GM12878 (cell line): Measurements from ENCODE around the gene LYPD4. TPM values are rescaled to one million over a fixed set of nuclear protein-coding genes. Genes with fewer than 3 reads are reported as not detected.
A peak's percentile ranks its signal among the peaks of the same experiment; 100 is the strongest.

ENCODE experiments used
- ATF7 ChIP-seq: fragments of 450-650 bp; IDR thresholded peaks from 2 replicates; pipeline ENCODE4 v1.6.1; 2016; ENCODE audit warnings: low read depth, mild to moderate bottlenecking
- CBX3 ChIP-seq: fragments of 200-600 bp; sonication (generic); IDR thresholded peaks from 2 replicates; pipeline ENCODE4 v1.6.1; 2016; ENCODE audit warnings: low read depth, borderline replicate concordance
- CHD2 ChIP-seq: IDR thresholded peaks from 2 replicates; pipeline ENCODE4 v1.6.1; 2011; ENCODE audit warnings: low read depth, low read length, improper control_type of control experiment, borderline replicate concordance
- EGR1 ChIP-seq, 2 experiments: IDR thresholded peaks; 1 replicate in 1 of 2; 2 replicates in 1 of 2; pipeline ENCODE4 v1.6.1; 2011 to 2012; ENCODE audit warnings: low read depth in 2 of 2, low read length in 2 of 2, borderline replicate concordance in 1 of 2, mild to moderate bottlenecking in 1 of 2, moderate library complexity in 1 of 2
- FOS ChIP-seq: IDR thresholded peaks from 3 replicates; pipeline ENCODE4 v1.6.1; 2011; ENCODE audit warnings: borderline replicate concordance; ENCODE audit not compliant: insufficient read length; ENCODE audit errors: extremely low read depth
- GATAD2B ChIP-seq: fragments of 450-650 bp; conservative IDR thresholded peaks from 2 replicates; pipeline ENCODE4 v1.6.1; 2017; ENCODE audit warnings: low read depth, mild to moderate bottlenecking, moderate library complexity
- HCFC1 ChIP-seq: fragments of 150-350 bp; IDR thresholded peaks from 2 replicates; pipeline ENCODE4 v1.6.1; 2014; ENCODE audit warnings: low read length
- MYB ChIP-seq: fragments of 150-350 bp; IDR thresholded peaks from 2 replicates; pipeline ENCODE4 v1.6.1; 2014; ENCODE audit warnings: mild to moderate bottlenecking, low read depth, low read length, borderline replicate concordance
- PKNOX1 ChIP-seq: fragments of 450-650 bp; IDR thresholded peaks from 2 replicates; pipeline ENCODE4 v1.6.1; 2016; ENCODE audit warnings: mild to moderate bottlenecking
- RCOR1 ChIP-seq: conservative IDR thresholded peaks from 2 replicates; pipeline ENCODE4 v1.6.1; 2012; ENCODE audit warnings: low read depth, low read length, improper control_type of control experiment
- SPI1 ChIP-seq: IDR thresholded peaks from 2 replicates; pipeline ENCODE4 v1.6.1; 2011; ENCODE audit warnings: low read depth, mild to moderate bottlenecking, low read length, moderate library complexity, borderline replicate concordance; ENCODE audit not compliant: insufficient read depth
- SUPT20H ChIP-seq: IDR thresholded peaks from 2 replicates; pipeline ENCODE4 v1.6.1; 2011; ENCODE audit warnings: low read depth, mild to moderate bottlenecking, low read length, moderate library complexity, borderline replicate concordance; ENCODE audit not compliant: control insufficient read depth
- SUZ12 ChIP-seq: fragments of 200-600 bp; sonication (generic); IDR thresholded peaks from one replicate; pipeline ENCODE4 v1.6.1; 2018; ENCODE audit warnings: antibody characterized with exemption, mild to moderate bottlenecking; ENCODE audit not compliant: unreplicated experiment
- TARDBP ChIP-seq: IDR thresholded peaks from 2 replicates; pipeline ENCODE4 v1.6.1; 2016; ENCODE audit warnings: borderline replicate concordance
- USF1 ChIP-seq: IDR thresholded peaks from 2 replicates; pipeline ENCODE4 v1.6.1; 2011; ENCODE audit warnings: borderline replicate concordance, low read depth, mild to moderate bottlenecking, moderate library complexity, mixed read lengths, low read length; ENCODE audit not compliant: insufficient read depth; ENCODE audit errors: extremely low read length
- ZBTB4 ChIP-seq: fragments of 450-650 bp; formaldehyde crosslinking; IDR thresholded peaks from 2 replicates; pipeline ENCODE4 v1.4.0; 2022; ENCODE audit warnings: mild to moderate bottlenecking, moderate library complexity
- ZNF274 ChIP-seq: IDR thresholded peaks from one replicate; pipeline ENCODE4 v1.8.0; 2011; ENCODE audit not compliant: insufficient read length, insufficient read depth
- ZNF622 ChIP-seq: fragments of 450-650 bp; IDR thresholded peaks from 2 replicates; pipeline ENCODE4 v1.6.1; 2017; ENCODE audit warnings: mild to moderate bottlenecking, inconsistent platforms
- polyA plus RNA-seq, 11 experiments: library from polyadenylated mRNA; depleted of rRNA in 4 of 11; unstranded in 6 of 11; stranded (reverse) in 5 of 11; fragments of >200 nt; fragmentation: Nextera tagmentation in 4 of 11; fragmentation: Illumina TruSeq in 1 of 11; extraction: Ambion mirVana in 4 of 11; extraction: Trizol in 1 of 11; gene quantifications; 1 replicate in 1 of 11; 2 replicates in 10 of 11; pipeline versions ENCODE4 v1.2.1 to v1.2.3, GENCODE V29; 2011 to 2016; ENCODE audit warnings: inconsistent platforms in 2 of 11, missing spikeins in 2 of 11, low read depth in 1 of 11
- total RNA-seq, 4 experiments: library from RNA; depleted of rRNA in 3 of 4; stranded (reverse); fragments of >200 nt in 3 of 4; fragmentation: Illumina TruSeq in 1 of 4; extraction: Trizol in 1 of 4; gene quantifications; 2 replicates each; pipeline versions ENCODE4 v1.2.1 to v1.2.3, GENCODE V29; 2013 to 2021
- TF ChIP-seq, protein P1 (sequence below): fragments of 450-650 bp; IDR thresholded peaks from 2 replicates; pipeline ENCODE4 v1.6.1; 2017; ENCODE audit warnings: antibody characterized with exemption, mild to moderate bottlenecking, moderate library complexity

LYPD4 gene
- total and polyA plus RNA-seq, 10 of the 15 experiments (the other 5 are each of a cell fraction or from before 2014, with no cell fraction given) = not detected

DNA sequence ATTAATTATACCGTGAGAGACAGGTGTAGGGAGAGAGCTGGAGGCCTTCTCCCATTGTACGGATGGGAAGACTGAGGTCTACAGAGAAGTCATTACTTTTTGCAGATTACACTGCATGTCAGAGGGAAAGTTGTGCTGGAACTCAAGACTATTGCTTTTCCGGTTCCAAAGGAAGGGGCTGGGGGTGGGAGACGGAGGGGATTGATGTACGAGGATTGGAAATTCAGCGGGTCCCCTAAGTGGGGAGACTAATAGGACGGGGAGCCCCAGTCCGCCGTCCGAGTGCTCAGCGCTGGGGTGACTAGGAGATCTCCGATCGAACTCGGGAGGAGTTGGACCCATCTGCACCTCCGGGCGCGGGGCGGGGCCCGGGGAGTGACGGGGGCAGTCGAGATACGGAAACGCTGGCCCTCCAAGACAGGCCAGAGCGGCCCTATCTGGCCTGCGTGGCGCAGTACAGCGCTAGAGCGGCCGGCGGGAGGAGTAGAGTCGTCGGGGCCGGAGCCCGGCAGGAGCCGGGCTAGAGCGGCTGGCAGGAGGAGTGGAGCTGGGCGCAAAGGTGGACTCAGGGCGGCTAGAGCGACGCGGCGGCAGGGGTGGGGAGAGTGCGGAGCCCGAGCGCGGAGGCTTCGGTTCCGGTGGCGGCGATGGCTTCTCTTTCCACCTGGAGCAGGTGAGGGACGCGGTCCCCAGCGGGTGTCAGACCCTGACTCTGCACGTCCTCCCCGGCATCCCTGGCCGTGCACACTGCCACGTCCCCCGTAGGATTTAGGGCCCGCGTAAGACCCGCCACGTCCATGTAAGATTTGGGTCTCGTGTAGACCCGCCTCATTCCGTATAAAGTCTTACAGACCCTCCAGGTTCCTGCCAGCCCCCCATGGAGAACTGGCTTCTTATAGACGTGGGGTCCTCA lies 39.6 kb upstream of the LYPD4 start (continued):
- TF ChIP-seq GATAD2B (peak; percentile 73), SUZ12 (no peak), SUPT20H (no peak), ZNF622 (no peak), CHD2 (peak; percentile 83), MYB (peak; percentile 44; the same call in 1 of the 2 replicates), ZNF274 (no peak), ZBTB4 (CRISPR knock-in tag) (no peak), RCOR1 (no peak), HCFC1 (peak; percentile 80), SPI1 (no peak), FOS (no peak), CBX3 (no peak), TARDBP (peak; percentile 91), EGR1 (IDR thresholded peaks at IDR 0.05; ENCODE audit: borderline replicate concordance in 1 of 2, low read depth in 2 of 2, low read length in 2 of 2) (peak in 1 of 2 experiments; percentile 95; a peak in 2 of 3 replicates), USF1 (no peak), PKNOX1 (peak; percentile 96), ATF7 (peak; percentile 18)
- TF ChIP-seq, protein P1, sequence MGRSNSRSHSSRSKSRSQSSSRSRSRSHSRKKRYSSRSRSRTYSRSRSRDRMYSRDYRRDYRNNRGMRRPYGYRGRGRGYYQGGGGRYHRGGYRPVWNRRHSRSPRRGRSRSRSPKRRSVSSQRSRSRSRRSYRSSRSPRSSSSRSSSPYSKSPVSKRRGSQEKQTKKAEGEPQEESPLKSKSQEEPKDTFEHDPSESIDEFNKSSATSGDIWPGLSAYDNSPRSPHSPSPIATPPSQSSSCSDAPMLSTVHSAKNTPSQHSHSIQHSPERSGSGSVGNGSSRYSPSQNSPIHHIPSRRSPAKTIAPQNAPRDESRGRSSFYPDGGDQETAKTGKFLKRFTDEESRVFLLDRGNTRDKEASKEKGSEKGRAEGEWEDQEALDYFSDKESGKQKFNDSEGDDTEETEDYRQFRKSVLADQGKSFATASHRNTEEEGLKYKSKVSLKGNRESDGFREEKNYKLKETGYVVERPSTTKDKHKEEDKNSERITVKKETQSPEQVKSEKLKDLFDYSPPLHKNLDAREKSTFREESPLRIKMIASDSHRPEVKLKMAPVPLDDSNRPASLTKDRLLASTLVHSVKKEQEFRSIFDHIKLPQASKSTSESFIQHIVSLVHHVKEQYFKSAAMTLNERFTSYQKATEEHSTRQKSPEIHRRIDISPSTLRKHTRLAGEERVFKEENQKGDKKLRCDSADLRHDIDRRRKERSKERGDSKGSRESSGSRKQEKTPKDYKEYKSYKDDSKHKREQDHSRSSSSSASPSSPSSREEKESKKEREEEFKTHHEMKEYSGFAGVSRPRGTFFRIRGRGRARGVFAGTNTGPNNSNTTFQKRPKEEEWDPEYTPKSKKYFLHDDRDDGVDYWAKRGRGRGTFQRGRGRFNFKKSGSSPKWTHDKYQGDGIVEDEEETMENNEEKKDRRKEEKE = 0 out of 2 replicates have a peak, but pooled peaks have one; percentile 17
